Measurements from ENCODE around the gene PAX6.

The PAX6 gene

DNA sequence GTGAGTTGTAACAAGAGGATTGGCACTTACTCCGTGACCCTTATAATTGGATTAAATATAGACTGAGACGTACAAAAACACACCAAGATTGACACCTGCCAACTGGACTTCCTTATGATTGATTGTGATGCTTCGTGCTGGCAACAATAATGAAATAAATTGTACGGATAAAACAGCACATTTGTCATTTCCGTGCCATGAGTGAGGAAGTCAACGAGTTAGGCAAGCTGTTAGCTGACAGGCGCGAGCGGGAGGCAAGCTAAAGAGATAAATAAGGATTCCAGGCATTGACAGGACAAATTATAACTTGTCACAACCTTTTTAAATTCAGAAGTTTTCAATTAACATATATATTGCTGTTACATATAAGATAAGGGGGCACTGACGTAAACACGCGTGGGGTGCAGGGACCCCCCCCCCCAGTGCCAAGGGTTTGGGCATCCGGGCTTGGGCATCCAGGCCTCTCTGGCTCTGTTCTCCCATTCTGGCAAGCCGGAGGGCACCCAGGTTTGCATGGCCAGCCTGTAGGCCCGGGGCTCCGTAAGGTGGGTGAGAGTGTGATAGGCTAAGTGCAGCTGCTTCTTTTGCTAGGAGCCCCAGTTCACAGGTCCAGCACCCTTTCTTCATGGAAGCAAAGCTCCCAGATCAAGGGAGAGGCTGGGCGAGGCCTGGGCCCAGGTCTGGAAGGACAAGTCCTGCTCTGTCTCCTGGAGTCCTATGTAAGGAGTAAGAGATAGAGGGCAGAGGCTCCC lies 11.2 kb upstream of the PAX6 start:
- DNase-seq, result no peak

DNA sequence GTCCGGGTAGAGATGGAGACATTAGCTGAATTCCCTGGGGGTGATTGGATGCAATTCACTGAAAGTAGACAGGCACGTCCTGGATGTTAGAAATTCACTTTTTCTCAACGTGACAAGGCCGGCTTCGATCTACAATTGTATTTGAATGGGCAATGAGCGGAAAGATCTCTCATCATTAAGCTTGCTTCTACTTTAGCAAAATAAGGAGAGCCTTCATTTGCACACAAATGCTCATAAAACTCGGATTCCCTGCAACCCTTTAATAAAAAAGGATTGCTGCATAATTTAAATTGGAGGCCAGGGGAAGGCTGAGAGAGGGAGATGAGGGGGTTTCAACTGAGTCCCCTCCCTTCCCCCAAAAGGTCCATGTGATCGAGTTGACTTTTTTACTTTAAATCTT lies 10.6 kb upstream of the PAX6 start:
- no peak for DNase-seq

DNA sequence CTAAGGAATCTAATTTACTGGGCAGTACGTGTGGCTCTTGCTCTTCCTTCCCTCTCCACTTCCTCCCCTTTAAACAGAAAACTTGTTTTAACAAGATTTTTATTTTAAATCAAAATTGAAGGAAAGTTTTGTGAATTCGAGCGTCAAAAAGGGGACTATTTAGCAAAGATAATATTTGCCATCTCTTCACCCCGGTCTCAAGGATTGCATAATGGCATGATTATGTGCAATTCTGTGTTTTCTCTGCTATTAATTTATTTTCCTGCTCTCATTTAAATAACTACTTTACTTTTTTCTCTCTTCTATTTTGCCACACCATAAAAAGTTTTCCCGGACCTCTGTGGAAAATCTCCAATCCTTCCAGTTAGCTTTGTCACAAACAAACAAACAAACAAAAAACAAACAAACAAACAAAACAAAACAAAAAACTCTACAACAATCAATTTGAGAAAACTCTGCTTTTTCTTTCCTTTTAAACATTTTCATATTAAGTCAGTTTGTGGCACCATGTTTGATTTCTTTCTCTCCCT lies 10.2 kb upstream of the PAX6 start:
- no peak for DNase-seq

DNA sequence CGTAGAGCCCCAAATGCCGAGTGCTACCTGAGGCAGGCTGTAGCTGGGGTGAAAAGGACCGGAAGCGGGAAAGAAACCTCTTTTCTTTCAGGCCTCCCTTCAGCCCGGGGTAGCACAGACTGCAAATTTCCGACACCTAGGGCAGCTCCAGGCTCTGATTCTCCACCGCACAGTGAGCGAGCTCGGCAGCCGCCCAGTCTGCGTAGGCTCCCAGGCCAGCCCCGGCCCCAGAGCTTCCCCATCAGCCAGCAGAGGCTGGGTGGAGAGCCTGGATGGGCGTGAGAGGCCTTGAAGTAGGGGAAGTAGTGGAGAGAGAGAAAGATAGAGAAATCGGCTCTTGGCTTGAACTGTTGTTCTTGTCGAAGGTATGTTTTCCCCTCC lies 9.3 kb upstream of the PAX6 start:
- no peak for DNase-seq

DNA sequence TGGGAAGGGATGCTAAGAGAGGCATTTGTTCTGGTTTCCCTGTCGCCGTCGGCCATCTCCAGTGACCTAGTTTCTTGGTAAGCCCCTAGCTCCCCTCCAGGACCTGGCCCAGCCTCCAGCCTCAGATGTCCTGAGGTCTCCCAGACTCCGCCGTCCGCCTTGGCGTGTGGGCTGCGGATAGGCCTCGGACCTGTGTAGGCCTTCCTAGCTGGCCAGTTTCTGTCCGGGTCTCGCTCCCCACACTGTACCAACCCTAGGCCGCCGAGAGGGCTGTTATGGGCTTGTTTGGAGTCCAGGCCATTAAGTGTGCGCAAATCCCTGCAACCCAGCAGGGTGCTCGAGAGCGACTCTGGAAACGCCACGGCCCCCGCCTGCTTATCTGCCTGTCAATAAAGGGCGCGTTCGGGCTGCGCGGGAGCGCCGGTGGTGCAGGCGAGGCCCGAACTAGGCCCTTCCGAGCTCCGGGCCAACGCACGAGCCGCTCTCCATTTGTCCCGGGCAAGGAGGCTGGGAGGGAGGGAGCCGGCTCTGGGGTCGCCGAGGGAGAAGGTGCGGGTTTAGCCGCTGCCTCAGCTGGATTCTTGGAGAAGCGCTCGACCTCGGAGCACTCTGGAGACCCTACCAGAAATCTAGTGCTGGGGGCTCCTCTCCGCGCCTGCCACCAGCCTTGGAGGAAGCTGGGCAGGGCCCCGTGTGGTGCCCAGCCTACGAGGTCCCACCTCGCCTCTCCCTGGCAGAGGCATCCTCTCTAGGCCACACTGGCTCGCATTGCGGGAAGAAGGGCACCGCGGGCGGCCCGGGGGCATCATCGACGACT lies 8.7 kb upstream of the PAX6 start:
- DNase-seq, result no peak

DNA sequence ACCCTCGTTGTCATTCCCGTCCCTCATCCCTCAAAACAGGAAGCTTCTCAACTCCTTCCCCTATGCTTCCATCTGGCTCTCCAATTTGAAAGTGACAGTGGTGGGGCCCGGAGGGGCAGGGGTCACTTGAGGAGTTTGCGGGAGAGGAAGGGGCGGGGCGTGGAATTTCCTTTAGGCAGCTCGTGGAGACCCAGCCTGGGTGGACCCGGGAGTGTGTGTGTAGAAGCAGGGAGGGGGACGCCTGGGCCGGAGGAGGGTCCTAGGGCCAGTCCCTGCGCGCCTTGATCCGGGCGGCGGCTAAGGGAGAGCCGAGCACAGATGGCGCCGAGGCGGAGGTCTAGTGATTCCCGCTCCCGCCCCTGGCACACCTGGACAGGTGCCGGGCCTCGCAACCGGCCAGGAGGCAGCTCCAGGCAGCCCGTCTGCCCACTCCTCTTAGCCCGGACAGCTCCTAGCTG lies 7.8 kb upstream of the PAX6 start:
- DNase-seq, result no peak

DNA sequence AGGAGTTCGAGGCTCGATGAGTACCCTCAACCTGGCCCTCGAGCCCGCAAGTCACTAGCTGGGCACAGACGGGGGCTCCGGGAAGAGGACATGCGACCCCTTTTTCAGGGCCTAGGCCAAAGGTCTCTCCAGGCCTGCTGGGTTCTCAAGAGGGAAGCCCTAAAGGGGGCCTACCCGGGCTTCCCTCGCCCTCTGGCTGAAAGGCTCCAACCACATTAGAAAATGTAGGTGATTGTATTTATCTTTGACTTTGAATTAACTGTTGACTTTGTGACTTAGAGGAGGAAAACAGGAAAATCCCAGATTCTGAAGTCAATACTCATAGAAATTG lies 7.3 kb upstream of the PAX6 start:
- no peak for DNase-seq

DNA sequence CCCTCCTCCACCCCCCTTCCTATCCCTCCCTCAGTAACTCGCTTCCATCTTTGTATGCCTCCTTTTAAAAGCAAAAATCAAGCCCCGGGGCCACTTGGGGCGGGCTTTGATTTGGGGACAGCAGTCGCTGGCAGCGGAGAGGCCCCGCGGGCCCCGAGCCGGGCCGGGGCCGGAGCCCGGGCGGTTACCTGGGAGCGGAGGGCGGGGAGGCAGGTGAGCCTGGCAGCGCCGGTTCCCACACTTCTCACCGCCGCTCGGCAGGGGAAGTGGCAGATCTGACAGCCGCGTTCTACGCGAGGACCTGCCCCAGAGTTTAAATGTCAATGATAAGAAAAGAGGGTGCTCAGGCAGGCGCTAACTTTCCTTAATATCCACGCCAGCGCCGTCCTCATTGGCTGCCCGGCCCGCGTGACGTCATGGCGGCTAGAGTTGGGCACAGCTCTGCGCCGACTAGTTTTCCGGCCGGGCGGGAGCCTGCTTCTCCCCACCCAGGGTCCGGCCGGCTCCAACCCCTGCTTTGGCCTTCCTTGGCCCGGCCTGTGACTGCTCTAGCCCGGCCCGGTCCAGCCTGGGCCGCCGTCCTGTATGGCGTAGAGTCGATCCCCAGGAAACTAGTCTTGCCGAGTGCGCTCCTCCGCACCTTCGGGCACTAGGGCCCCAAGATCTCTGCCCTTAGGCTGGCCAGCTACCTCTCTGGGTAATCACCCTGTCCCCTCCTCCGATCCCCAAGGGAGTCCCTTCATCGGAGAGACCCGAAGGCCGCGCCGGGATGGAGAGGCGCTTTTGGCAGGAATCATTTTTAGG lies 6.7 kb upstream of the PAX6 start:
- DNase-seq, result no peak

DNA sequence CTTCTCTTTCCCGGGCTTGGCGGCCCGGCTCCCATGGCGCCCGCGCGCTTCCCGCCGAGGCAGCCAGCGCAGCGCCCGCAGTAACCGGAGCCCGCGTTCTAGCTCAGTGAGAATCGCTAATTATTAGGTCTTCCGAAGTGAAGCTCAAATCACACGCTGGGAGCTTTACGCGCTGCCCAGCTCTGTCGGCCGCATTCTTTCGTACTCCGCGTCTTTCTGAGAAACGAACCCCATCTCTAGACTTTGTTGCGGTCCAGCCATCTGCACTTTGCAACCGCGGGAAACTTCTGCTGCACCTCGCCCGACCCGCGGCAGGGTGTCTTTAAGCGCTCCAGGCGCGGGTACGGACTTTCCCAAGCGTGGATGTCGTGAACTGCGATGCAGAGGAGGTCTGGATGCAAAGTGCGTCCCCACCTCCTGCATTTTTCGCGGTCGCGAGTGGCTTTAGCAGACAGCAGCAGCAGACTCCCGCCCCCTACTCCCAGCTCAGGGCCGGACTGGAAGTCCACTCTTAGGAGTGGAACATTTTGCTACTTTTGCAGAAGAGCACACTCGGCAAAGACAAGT lies 6.0 kb upstream of the PAX6 start:
- no peak for DNase-seq

DNA sequence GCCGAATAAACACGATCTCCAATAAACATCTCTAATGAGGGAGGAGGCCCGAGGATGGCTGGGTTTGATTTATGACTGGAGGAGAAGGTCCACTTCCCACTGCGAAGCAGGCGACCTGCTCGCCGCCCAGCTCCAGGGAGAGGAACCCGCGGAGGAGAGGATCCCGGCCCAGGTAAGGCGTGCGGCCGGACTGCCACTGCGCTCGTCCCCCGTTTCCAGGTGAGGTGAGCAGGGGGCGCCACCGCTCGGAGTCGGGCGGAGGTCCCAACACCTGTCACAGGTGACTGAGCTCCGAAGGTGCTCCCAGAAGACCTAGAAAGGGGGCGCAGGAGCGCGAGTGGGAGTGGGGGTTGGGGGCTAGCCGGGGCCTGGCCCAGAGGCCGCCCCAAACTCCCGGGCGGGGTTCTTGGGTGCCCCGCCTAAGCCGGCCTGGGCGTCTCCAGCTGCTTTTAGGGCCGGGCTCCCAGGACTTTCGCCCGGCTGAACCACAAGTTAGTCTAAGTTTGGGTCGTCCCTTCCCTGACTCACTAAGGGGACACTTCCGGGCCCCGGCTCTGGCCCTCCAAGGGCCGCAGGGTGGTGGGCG lies 5.4 kb upstream of the PAX6 start:
- DNase-seq, result no peak

DNA sequence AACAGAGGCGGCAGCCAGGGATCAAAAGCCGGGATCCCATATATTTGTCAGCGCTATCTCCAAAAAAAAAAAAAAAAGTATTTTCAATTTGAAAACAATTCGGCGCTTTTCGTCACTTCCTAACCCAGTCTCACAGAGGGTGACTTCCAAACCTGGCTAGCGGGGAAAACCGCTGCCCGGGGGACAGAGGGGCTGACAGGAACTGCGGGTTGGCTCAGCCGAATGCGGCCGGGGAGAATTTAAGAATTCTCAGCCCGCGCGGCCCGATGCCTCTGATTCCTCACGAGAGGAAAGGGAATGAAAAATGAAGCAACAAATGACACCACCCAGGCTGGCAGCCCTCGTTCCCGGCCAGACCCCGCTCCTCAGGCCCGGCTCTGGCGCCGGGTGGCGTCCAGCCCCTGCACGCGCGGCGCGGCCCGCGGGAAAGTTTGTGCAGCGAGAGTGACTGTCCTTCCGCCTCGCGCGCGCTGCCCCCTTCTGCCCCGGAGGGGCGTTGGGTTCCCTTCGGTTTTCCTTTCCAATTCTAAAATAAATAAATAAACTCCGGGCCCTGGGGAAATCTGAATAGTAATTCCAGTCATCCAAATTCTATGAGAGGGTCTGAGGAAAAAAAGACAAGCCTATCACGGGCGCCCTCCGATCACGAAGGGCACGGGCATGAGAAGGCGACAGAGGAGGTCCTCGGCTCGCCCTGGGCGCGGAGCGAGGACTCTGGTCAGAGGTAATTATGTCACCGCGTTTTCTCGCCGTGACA lies 4.8 kb upstream of the PAX6 start:
- no peak for DNase-seq

DNA sequence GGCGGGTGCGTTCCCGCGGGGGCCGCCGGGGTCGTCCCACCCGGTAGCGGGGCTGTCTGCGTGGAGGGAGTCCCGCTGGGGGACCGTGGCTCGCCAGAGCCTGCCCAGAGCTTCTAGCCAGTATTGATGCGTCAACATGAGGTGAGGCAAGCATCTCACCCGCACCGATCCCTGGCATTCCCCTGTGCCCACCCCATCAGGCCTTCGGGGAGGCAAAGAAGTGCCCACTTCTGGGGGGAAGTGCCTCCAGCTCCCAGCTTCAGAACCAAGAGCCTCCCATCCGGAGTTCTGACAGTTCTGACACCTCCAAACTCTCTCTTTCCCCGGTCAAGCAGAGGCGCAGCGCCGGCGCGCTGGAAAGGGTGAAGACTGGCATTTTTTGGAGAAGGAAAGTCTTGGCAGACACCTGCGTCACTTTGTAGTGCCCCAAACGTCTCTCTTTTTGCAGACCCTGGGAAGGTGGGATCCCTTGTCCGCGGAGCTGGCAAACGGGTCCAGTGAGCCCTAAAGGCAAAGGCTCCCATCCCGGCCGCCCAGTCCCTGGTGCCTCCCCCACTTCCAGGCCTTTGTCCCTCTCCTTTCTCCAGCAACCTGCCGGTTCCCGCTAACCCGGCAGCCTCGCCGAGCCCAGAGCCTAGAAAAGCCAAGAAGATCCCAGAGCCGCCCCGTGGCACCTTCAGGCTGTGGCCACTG lies 3.2 kb upstream of the PAX6 start:
- no peak for DNase-seq

DNA sequence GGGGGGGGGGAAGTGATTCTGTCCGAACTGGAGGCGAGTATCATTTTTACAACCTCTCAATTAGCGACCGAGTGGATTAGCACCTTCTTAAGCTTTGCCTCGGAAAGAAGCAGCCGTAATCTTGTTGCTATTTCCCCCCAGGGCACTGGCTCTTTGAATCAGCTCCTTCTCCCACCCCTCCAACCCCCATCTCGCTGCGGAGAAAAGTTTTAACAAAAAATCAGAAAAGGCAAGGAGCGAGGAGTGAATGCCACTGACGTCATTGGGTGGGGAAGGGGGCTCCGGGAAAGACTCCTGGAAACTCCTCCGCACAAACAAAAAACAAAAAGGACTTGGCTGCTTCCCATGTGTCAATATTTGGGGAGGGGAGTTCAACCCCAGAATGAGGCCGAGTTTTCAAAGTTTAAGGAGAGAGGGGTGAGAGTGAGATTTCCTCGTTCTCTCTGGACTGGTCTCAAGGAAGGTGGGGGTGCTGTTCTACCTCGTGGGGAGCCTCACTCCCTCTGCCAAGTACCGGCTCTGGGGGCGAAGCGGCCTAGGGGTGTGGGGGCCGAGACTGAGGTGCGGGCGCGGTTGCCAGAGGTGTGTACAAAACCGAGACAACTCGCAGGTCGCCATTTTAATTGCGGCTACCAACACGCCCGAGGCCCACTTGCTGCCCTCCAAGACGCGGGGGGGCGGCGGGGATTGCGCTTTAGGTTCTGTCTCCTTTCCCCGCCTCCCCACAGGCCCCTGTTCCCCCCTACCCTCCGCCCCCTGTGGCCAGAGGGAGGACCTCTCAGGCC lies 2.5 kb upstream of the PAX6 start:
- no peak for DNase-seq

DNA sequence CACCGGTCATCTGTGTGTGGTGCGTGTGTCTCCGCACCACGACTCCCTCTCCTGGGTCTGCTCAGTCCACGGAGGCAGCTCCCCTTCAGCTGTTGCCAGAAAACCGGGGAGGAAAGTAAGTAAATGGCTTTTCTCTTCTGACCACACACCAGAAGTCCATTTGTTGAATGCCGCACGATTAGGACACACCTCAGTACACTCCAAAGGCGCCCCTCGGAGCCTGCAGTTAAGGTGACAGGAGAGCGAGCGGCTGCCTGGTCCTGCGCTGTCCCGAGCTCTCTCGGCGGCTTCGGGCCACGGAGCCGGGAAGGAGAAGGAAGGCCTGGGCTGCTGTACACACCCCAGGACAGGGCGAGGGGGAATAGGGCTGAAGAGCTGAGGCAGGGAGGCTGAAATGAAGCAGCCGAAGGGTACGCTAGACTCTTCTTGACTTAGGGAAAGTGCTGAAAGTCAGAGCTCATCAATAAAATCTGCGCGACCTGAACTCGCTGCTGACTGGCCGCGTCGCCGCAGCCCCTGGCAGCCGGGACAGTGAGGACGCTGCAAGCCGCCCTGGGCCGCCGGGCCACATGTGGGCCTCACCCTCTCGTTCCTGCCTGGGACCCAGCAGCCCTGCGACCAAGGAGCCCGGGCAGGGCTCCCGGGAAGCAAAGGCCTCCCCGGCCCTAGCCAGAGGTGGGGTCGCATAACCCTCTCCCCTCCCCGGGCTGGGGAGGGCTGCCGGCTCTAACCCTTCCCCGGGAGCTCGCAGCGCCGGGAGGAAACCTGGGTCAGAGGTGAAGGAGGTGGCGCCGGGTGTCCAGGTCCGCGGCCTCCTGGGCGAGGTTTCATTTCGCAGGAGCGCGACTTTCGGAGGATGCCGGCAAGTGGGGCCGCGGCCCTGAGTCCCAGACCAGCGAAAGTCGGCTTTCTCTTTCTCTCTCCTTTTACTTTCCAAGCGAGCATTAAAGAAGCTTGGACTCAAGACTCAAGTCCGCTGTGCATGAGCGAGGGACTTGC lies 1.6 kb upstream of the PAX6 start:
- DNase-seq, result no peak

DNA sequence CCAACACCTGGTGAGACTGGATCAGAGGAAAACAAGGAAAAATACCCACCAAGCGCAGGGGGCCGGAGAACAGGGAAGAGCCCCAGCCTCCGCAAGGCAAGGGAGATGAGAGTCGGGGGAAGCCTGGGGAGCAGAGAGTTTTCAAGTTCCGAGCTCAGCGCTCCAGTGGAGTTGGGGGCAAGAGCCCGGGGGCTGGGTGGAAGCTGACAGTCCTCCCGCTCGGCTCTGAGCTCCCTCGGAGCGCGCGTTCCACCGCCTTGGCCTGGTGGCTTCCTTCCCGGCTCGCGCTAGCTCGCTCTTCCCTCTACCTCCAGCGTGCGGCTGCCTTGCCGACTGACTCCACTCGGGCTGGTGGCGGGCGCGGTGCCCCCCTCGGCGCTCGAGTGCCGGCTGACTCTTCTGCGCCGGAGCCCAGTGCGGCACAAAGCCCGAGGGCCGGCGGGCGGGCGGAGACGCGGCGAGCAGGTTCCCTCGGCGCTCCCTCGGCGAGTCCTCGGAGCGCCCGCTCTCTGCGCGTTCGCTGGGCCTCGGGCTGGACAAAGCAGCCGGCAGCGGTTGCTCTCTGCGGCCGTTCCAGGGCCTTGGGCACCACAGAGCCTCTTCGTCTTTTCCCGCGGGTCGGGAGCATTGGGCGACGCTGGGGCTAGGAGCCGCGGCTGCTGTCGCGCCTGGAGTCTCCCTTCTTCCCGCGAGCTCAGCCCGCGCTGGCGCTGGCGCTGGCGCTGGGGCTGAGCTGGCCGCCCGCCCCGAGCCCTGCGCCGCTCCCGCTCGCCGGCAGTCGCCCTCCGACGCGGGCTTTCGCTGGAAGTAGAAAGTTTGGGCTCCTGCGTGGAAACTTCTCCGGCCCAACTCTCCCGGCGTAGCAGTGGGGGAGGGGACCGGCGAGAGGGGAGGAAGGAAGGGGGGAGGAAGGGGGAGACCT lies 1.0 kb downstream of the PAX6 start:
- no peak for DNase-seq

DNA sequence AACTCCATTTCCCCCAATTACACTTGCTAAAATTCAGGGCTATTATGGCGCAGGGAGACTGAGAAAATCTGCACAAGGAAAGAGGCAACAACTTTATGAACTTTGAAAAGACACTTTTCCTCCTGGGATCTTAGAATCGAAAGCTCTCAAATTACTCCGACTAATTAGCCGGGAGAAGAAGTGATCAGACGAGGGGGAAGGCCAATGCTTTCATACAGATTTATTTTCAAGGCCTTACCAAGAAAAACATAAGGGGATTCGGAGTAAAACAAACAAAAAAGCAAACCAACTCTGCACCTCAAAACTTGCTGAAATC lies 1.6 kb downstream of the PAX6 start:
- DNase-seq, result no peak

DNA sequence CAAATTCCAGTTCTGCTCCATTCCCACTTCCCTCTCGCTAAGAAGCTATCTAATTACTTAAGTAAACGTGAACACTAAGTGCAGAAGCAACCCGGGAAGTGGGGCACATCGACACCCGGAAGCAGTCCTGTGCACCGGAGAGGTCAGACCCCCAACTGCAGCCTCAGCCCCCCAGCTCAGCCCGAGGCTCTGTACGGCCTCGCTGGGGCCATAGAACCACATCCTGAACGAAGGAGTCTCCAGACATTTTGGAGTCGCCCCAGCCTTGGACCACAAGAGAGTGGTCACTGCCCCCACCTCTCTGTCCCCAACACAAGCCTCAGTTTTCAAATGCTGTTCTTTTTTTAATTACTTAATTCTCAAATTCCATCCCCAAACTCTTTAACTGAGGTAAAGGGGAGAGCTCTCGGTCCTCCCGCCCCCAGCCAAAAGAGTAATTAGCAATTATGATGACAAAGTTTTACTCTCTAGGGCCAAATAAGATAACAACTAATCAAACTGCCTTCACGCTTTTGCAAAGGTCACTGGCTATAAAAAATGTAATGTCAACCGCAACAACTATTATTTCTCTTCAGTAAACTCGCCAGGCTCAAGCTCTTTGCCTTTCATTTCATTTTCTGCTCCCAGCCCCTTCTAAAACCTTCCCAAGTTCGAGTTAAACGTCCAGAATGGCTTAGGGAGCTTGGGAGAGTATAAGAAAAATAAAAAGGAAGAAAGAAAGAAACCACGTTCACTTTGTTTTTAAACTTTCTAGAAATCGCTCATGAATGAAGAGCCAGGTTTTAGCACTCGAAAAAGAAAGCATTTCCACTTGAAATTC lies 2.2 kb downstream of the PAX6 start:
- no peak for DNase-seq

All from effector CD4-positive, alpha-beta T cell (primary cell).